Measurements from ENCODE around the gene OR51B2.
"Not testable (repeated sequence)": the region's sequence is repeated elsewhere in the genome, so short reads cannot be mapped to it uniquely, and the experiment has no call there.

The OR51B2 gene

GRCh38 chr11:5324197-5324596 lies at the start of gene OR51B2:
TSS of gene OR51B2 (minus strand) at chr11:5324297. CDS start at chr11:5324297, 0 bp downstream.
- no peak for DNase-seq (ENCODE audit: low read depth in 2 of 3, low spot score in 1 of 3)

GRCh38 chr11:5369789-5370188 lies 45.7 kb upstream of the OR51B2 start:
- no peak for DNase-seq (ENCODE audit: low read depth in 2 of 3, low spot score in 1 of 3)

- DNase-seq (ENCODE audit: low read depth in 2 of 3, low spot score in 1 of 3): no peak
Measured at GRCh38 chr11:5368502-5369043, 44.5 kb upstream of the OR51B2 start.

- no peak for DNase-seq (ENCODE audit: low read depth in 2 of 3, low spot score in 1 of 3)
Measured at GRCh38 chr11:5367448-5368074, 43.5 kb upstream of the OR51B2 start.

- no peak for DNase-seq (ENCODE audit: low read depth in 2 of 3, low spot score in 1 of 3)
Measured at GRCh38 chr11:5366856-5367255, 42.8 kb upstream of the OR51B2 start.

- DNase-seq (ENCODE audit: low read depth in 2 of 3, low spot score in 1 of 3): not testable (repeated sequence)
Measured at GRCh38 chr11:5366365-5366764, 42.3 kb upstream of the OR51B2 start.

- no peak for DNase-seq (ENCODE audit: low read depth in 2 of 3, low spot score in 1 of 3)
Measured at GRCh38 chr11:5364214-5364613, 40.1 kb upstream of the OR51B2 start.

GRCh38 chr11:5363679-5364078 lies 39.6 kb upstream of the OR51B2 start:
- no peak for DNase-seq (ENCODE audit: low read depth in 2 of 3, low spot score in 1 of 3)

GRCh38 chr11:5362017-5362625 lies 38.0 kb upstream of the OR51B2 start:
- DNase-seq (ENCODE audit: low read depth in 2 of 3, low spot score in 1 of 3): no peak

GRCh38 chr11:5356031-5356430 lies 31.9 kb upstream of the OR51B2 start:
- not testable (repeated sequence) for DNase-seq (ENCODE audit: low read depth in 2 of 3, low spot score in 1 of 3)

- DNase-seq (ENCODE audit: low read depth in 2 of 3, low spot score in 1 of 3): no peak
Measured at GRCh38 chr11:5351208-5351607, 27.1 kb upstream of the OR51B2 start, which contains the start of gene OR51B6. TSS of gene OR51B6 (plus strand) at chr11:5351508. CDS start at chr11:5351508, 0 bp downstream.

GRCh38 chr11:5349550-5349949 lies 25.5 kb upstream of the OR51B2 start:
- no peak for DNase-seq (ENCODE audit: low read depth in 2 of 3, low spot score in 1 of 3)

GRCh38 chr11:5348551-5349194 lies 24.6 kb upstream of the OR51B2 start:
- no peak for DNase-seq (ENCODE audit: low read depth in 2 of 3, low spot score in 1 of 3)

- no peak for DNase-seq (ENCODE audit: low read depth in 2 of 3, low spot score in 1 of 3)
Measured at GRCh38 chr11:5345831-5346230, 21.7 kb upstream of the OR51B2 start.

- no peak for DNase-seq (ENCODE audit: low read depth in 2 of 3, low spot score in 1 of 3)
Measured at GRCh38 chr11:5343474-5344335, 19.6 kb upstream of the OR51B2 start, which contains the start of gene OR51B5. TSS of gene OR51B5 (minus strand) at chr11:5343524. CDS start at chr11:5343524, 0 bp downstream.

GRCh38 chr11:5339771-5340322 lies 15.8 kb upstream of the OR51B2 start:
- no peak for DNase-seq (ENCODE audit: low read depth in 2 of 3, low spot score in 1 of 3)

- DNase-seq (ENCODE audit: low read depth in 2 of 3, low spot score in 1 of 3): not testable (repeated sequence)
Measured at GRCh38 chr11:5337253-5337652, 13.2 kb upstream of the OR51B2 start.

- DNase-seq (ENCODE audit: low read depth in 2 of 3, low spot score in 1 of 3): no peak
Measured at GRCh38 chr11:5336331-5336730, 12.2 kb upstream of the OR51B2 start.

- DNase-seq (ENCODE audit: low read depth in 2 of 3, low spot score in 1 of 3): no peak
Measured at GRCh38 chr11:5335170-5335569, 11.1 kb upstream of the OR51B2 start.

- DNase-seq (ENCODE audit: low read depth in 2 of 3, low spot score in 1 of 3): no peak
Measured at GRCh38 chr11:5317292-5317691, 6.8 kb downstream of the OR51B2 start.
